HL-60 (cell line): ENCODE measurements around the gene SLC25A26.

ENCODE experiments used
- DNase-seq, 2 experiments: peaks; one replicate each; pipeline ENCODE4 v3.0.0-alpha.2; 2010 to 2020; ENCODE audit warnings: low read depth in 1 of 2, low spot score in 1 of 2
- H3K27ac ChIP-seq: fragments of 250-450 bp; sonication (Bioruptor Pico); replicated peaks from 2 replicates; pipeline ENCODE4 v1.5.1; 2020; ENCODE audit warnings: mild to moderate bottlenecking, moderate library complexity
- H3K27me3 ChIP-seq: fragments of 250-450 bp; sonication (Bioruptor Pico); 2 replicates; pipeline ENCODE4 v1.5.1; 2021; ENCODE audit warnings: mild to moderate bottlenecking, moderate library complexity; ENCODE audit not compliant: insufficient read depth, poor library complexity, severe bottlenecking
- H3K4me3 ChIP-seq: replicated peaks from 2 replicates; pipeline ENCODE4 v1.5.1; 2011; ENCODE audit warnings: mild to moderate bottlenecking, control low read depth, low read length; ENCODE audit not compliant: insufficient read depth
- CTCF ChIP-seq: IDR thresholded peaks from one replicate; pipeline ENCODE4 v1.5.1; 2011; ENCODE audit warnings: low read length, control low read depth, inconsistent platforms; ENCODE audit not compliant: insufficient read depth
- GABPA ChIP-seq: IDR thresholded peaks from 2 replicates; pipeline ENCODE4 v1.6.1; 2012; ENCODE audit warnings: low read depth
- POLR2AphosphoS5 ChIP-seq: IDR thresholded peaks from 2 replicates; pipeline ENCODE4 v1.6.1; 2012; ENCODE audit warnings: low read depth
- SPI1 ChIP-seq: IDR thresholded peaks from 2 replicates; pipeline ENCODE4 v1.6.1; 2012; ENCODE audit warnings: low read depth, mild to moderate bottlenecking, borderline replicate concordance
- TF ChIP-seq, protein P1 (sequence below): IDR thresholded peaks from 2 replicates; pipeline ENCODE4 v1.6.1; 2012; ENCODE audit warnings: low read depth; ENCODE audit not compliant: insufficient replicate concordance

The SLC25A26 gene

DNA sequence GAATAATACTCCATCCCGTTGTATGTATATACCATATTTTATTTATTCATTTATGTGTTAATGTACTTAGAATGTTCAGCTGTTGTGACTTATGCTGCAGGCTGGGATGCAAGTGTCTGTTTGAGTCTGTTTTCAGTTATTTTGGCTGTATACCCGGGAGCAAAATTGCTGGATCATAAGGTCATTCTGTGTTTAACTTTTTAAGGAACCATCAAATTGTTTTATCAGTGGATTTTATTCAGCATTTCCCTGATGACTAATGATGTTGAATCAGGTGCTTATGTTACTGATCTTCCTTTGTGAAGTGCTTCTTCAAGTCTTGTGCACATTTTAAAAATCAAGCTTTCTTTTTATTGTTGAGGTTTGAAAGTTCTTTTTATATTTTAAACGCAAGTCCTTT, 118.1 kb downstream of the SLC25A26 start:
- DNase-seq: no peak

DNA sequence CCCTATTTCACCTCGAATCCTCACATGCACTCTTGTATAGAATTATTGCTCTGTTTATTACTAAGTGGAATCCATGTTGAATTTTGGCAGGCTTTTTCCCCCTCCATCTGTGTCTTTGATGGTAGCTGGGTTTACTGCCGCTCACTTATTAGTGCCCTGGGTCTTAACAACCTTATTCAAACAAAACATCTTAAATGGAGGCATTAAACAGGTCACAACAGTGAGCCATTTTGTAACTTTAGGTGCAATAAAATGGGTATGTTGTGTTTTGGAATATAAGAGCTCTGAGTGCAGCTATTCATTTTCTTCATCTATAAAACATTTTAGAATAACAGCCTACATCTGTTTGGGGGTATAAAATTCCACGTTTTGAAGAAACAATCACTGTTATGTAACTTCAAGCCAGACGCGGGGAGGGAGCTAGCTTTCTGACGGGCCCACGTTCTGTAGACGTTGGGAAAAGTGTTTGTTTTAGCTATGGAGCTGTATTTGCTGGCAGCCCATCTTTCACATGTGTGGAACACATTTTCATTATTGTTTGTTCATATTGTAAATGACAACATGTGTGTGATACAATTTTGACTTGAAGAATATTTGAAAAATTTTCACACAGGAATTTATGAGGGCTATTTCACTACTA, 122.0 kb downstream of the SLC25A26 start:
- TF ChIP-seq POLR2AphosphoS5: no peak
- TF ChIP-seq CTCF: no peak
- no peak for TF ChIP-seq SPI1
- no peak for TF ChIP-seq GABPA
- TF ChIP-seq, protein P1, sequence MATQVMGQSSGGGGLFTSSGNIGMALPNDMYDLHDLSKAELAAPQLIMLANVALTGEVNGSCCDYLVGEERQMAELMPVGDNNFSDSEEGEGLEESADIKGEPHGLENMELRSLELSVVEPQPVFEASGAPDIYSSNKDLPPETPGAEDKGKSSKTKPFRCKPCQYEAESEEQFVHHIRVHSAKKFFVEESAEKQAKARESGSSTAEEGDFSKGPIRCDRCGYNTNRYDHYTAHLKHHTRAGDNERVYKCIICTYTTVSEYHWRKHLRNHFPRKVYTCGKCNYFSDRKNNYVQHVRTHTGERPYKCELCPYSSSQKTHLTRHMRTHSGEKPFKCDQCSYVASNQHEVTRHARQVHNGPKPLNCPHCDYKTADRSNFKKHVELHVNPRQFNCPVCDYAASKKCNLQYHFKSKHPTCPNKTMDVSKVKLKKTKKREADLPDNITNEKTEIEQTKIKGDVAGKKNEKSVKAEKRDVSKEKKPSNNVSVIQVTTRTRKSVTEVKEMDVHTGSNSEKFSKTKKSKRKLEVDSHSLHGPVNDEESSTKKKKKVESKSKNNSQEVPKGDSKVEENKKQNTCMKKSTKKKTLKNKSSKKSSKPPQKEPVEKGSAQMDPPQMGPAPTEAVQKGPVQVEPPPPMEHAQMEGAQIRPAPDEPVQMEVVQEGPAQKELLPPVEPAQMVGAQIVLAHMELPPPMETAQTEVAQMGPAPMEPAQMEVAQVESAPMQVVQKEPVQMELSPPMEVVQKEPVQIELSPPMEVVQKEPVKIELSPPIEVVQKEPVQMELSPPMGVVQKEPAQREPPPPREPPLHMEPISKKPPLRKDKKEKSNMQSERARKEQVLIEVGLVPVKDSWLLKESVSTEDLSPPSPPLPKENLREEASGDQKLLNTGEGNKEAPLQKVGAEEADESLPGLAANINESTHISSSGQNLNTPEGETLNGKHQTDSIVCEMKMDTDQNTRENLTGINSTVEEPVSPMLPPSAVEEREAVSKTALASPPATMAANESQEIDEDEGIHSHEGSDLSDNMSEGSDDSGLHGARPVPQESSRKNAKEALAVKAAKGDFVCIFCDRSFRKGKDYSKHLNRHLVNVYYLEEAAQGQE: no peak
- no peak for DNase-seq
- H3K27ac ChIP-seq: no peak overlapping the region
- H3K27me3 ChIP-seq: no peaks in the 10 kb centered on the region
- H3K4me3 ChIP-seq: no peak overlapping the region

More for the DNA sequence above, 118.1 kb downstream of the SLC25A26 start:
- H3K4me3 ChIP-seq: no peak overlapping the region
- H3K27me3 ChIP-seq: no peaks in the 10 kb centered on the region
- no peak overlapping the region for H3K27ac ChIP-seq
- TF ChIP-seq CTCF (no peak), SPI1 (no peak), GABPA (no peak), POLR2AphosphoS5 (no peak)
- TF ChIP-seq, protein P1: no peak

- Histone ChIP-seq H3K4me3 (no peak overlapping the region), H3K27ac (no peak overlapping the region), H3K27me3 (no peaks in the 10 kb centered on the region)
- no peak for DNase-seq
- TF ChIP-seq CTCF: no peak
- TF ChIP-seq SPI1: no peak
- no peak for TF ChIP-seq GABPA
- TF ChIP-seq, protein P1: no peak
- TF ChIP-seq POLR2AphosphoS5: no peak
Observed at GRCh38 chr3:66344391-66344811, 123.6 kb downstream of the SLC25A26 start.
